ENCODE data around the gene GPR107.

GPR107 gene

GRCh38 chr9:130139251-130139650 lies 85.5 kb downstream of the GPR107 start:
- DNase-seq, result no peak

GRCh38 chr9:130140706-130141105 lies 87.0 kb downstream of the GPR107 start:
- no peak for DNase-seq

GRCh38 chr9:130142056-130142455 lies 88.3 kb downstream of the GPR107 start:
- no peak for DNase-seq

- DNase-seq, result no peak
Measured at GRCh38 chr9:130142641-130143040, 88.9 kb downstream of the GPR107 start.

- DNase-seq, result no peak
Measured at GRCh38 chr9:130143279-130143893, 89.7 kb downstream of the GPR107 start.

- DNase-seq, result no peak
Measured at GRCh38 chr9:130143958-130144366, 90.3 kb downstream of the GPR107 start.

- no peak for DNase-seq
Measured at GRCh38 chr9:130144703-130145102, 91.0 kb downstream of the GPR107 start.

- no peak for DNase-seq
Measured at GRCh38 chr9:130145658-130146057, 92.0 kb downstream of the GPR107 start.

- no peak for DNase-seq
Measured at GRCh38 chr9:130147198-130147597, 93.5 kb downstream of the GPR107 start.

- DNase-seq, result no peak
Measured at GRCh38 chr9:130147910-130148309, 94.2 kb downstream of the GPR107 start.

- no peak for DNase-seq
Measured at GRCh38 chr9:130149031-130149430, 95.3 kb downstream of the GPR107 start.

- DNase-seq, result no peak
Measured at GRCh38 chr9:130149654-130150286, 96.1 kb downstream of the GPR107 start.

- no peak for DNase-seq
Measured at GRCh38 chr9:130150779-130151382, 97.2 kb downstream of the GPR107 start.

GRCh38 chr9:130154816-130155215 lies 101.1 kb downstream of the GPR107 start:
- DNase-seq, result no peak

- DNase-seq, result no peak
Measured at GRCh38 chr9:130155647-130156046, 101.9 kb downstream of the GPR107 start.

GRCh38 chr9:130156672-130157071 lies 103.0 kb downstream of the GPR107 start:
- DNase-seq, result no peak

GRCh38 chr9:130157079-130157478 lies 103.4 kb downstream of the GPR107 start:
- no peak for DNase-seq

GRCh38 chr9:130158001-130158400 lies 104.3 kb downstream of the GPR107 start:
- DNase-seq, result no peak

GRCh38 chr9:130159057-130159456 lies 105.4 kb downstream of the GPR107 start:
- DNase-seq, result no peak

GRCh38 chr9:130159915-130160670 lies 106.4 kb downstream of the GPR107 start:
- no peak for DNase-seq

- DNase-seq, result no peak
Measured at GRCh38 chr9:130160862-130161470, 107.3 kb downstream of the GPR107 start.

GRCh38 chr9:130165579-130165978 lies 111.9 kb downstream of the GPR107 start:
- no peak for DNase-seq

- DNase-seq, result no peak
Measured at GRCh38 chr9:130166399-130166798, 112.7 kb downstream of the GPR107 start.

All from T-helper 1 cell (primary cell).